GM12873 (cell line): ENCODE results near the gene MBTPS2.

Source experiments
- CTCF ChIP-seq: IDR thresholded peaks from 2 replicates; pipeline ENCODE4 v1.5.1; 2012; ENCODE audit warnings: low read depth, mild to moderate bottlenecking, moderate library complexity, low read length, control low read depth; ENCODE audit not compliant: insufficient read depth; ENCODE audit errors: missing control alignments

Gene MBTPS2

GRCh38 chrX:21811832-21812231 is 27.6 kb upstream of the MBTPS2 start:
- TF ChIP-seq CTCF, result no peak

DNA sequence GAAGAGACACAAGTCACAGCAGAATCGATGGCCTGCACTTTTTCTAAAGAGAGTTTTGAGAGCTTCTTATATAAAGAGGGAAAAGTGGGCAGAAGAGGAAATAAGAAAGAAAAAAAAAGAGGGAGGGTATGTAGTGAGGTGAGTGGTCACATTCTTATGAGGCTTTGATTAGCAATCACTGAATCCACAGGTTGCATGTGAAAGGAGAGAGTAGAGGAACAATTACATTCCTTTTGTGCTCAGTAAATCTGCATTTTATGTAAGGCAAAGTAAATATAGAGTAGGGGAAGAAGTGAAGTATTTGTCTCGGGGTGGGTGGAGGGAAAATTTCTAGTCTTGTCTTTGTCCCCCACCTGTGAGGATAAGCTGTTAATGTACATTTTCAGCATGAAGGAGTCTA is 26.8 kb upstream of the MBTPS2 start:
- TF ChIP-seq CTCF, result no peak

DNA sequence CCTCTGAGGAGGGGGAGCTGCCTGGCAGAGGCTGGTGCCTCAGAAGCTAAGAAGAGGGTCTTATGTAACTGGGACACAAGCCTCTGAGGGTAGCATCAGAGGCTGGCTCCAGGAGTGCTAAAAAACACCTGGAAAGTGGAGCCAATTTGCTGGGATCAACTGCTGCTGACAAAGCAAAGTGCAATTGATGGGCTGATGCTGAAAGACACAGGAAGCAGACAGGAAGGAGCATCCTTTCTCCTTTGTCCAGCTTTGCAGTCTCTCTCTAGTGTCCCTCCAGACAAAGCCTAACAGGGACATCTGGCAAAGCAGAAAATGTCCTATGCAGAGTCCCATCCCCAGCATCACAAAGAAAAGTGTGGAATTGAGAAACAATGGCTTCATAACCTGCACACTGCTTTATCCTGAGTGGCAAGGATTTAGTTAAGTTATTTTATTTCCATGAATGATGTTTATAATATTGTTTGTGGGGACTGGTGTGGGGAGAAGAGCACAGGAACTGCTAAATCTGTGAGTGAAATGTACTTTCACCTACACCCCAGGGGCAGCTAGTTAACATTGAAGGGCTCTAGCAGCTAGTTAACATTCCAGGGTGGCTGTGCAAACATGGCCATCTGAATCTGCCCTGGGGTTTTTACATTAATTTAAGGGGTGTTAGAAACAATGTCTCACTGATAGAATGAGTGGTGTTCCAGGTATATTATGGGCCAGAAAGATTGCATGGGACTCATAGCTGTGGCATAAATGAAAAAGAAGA is 25.6 kb upstream of the MBTPS2 start:
- no peak for TF ChIP-seq CTCF

DNA sequence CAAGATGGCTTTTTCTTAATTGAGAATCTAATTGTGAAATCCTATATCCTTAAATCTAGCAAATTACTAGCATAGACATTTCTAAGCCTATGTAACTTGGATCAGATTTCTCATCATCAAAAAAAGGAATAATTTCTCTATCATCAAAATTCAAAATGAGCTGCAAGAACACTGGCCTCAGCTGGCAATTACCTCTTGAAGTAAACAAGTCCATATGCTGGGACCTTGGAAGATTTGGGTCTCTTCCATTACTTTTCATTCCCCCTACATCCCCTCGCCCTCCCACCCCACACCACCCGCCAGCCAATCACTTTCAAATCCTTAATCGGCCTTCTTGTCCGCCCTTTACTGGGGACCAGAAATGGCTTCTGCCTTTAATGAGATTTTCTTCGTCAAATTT is 23.3 kb upstream of the MBTPS2 start:
- TF ChIP-seq CTCF, result no peak

DNA sequence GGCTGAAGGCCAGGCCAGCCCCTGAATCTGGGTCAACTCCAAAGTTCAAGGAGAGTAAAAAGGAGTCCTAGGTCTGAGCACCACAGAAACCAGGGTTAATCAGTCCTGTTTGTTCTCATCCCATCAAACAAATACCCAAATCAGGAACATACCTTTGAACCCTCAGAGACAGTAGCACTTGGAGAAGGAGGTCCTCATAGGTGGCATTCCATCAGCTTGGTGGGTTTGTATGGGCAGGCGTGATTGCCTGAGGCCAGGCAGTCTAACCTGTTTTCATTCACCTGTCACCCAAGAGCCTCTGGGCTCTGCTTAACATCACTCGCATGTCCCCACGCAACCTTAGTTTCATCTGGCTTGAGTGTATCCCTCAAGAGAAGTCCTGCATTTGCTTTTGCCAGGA is 17.5 kb upstream of the MBTPS2 start:
- no peak for TF ChIP-seq CTCF

- no peak for TF ChIP-seq CTCF
Observed at GRCh38 chrX:21831496-21831895, 7.9 kb upstream of the MBTPS2 start.

GRCh38 chrX:21837056-21837455 is 2.4 kb upstream of the MBTPS2 start:
- TF ChIP-seq CTCF, result no peak

DNA sequence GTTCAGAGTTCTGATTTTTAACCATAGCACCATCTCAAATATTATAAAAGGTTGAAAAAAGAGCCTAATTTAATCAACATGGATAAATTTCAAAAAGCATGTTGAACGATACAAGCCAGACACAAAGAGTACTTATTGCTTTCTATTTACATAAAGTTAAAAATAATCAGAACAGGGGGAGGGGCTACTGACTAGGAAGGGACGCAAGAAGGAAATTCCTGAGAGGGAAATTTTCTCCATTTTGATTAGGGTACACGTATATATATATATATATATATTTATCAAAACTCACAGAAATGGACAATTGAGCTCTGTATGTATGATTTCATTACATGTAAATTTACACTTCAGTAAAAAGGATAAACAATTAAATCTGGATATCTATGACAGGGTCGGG is 482 bp upstream of the MBTPS2 start:
- TF ChIP-seq CTCF, result no peak
